GM19238 (cell line): ENCODE data around the gene TOR1AIP1.
"Not testable (repeated sequence)": the region's sequence is repeated elsewhere in the genome, so short reads cannot be mapped to it uniquely, and the experiment has no call there.

ENCODE experiments used
- DNase-seq: peaks from one replicate; pipeline ENCODE4 v3.0.0; 2011; ENCODE audit warnings: low spot score; ENCODE audit not compliant: insufficient read length

TOR1AIP1 gene

GRCh38 chr1:179882253-179883039, at the start of gene TOR1AIP1:
Gene TOR1AIP1 (plus strand): TSS chr1:179882285. CDS start chr1:179882503, 218 bp downstream.
- DNase-seq = peak; percentile 73

GRCh38 chr1:179836686-179837445, 45.2 kb upstream of the TOR1AIP1 start:
- not testable (repeated sequence) for DNase-seq

GRCh38 chr1:179840107-179840506, 42.0 kb upstream of the TOR1AIP1 start:
- no peak for DNase-seq

- no peak for DNase-seq
Measured at GRCh38 chr1:179848233-179848632, 33.9 kb upstream of the TOR1AIP1 start.

- DNase-seq = no peak
Measured at GRCh38 chr1:179853102-179853501, 29.0 kb upstream of the TOR1AIP1 start.

- DNase-seq = not testable (repeated sequence)
Measured at GRCh38 chr1:179855831-179856230, 26.3 kb upstream of the TOR1AIP1 start.

GRCh38 chr1:179856296-179856695, 25.8 kb upstream of the TOR1AIP1 start:
- no peak for DNase-seq

- DNase-seq = no peak
Measured at GRCh38 chr1:179857009-179857408, 25.1 kb upstream of the TOR1AIP1 start.

GRCh38 chr1:179860652-179861051, 21.4 kb upstream of the TOR1AIP1 start:
- no peak for DNase-seq

- no peak for DNase-seq
Measured at GRCh38 chr1:179865377-179865776, 16.7 kb upstream of the TOR1AIP1 start.

- DNase-seq = no peak
Measured at GRCh38 chr1:179866616-179867015, 15.5 kb upstream of the TOR1AIP1 start.

- DNase-seq = no peak
Measured at GRCh38 chr1:179867493-179868330, 14.4 kb upstream of the TOR1AIP1 start.

GRCh38 chr1:179870870-179871269, 11.2 kb upstream of the TOR1AIP1 start:
- no peak for DNase-seq

- DNase-seq = no peak
Measured at GRCh38 chr1:179871940-179872339, 10.1 kb upstream of the TOR1AIP1 start.

- DNase-seq = no peak
Measured at GRCh38 chr1:179872558-179872957, 9.5 kb upstream of the TOR1AIP1 start.

GRCh38 chr1:179873438-179873851, 8.6 kb upstream of the TOR1AIP1 start:
- no peak for DNase-seq

GRCh38 chr1:179875596-179876299, 6.3 kb upstream of the TOR1AIP1 start:
- DNase-seq = no peak

GRCh38 chr1:179876300-179876715, 5.8 kb upstream of the TOR1AIP1 start:
- no peak for DNase-seq

GRCh38 chr1:179877586-179878265, 4.4 kb upstream of the TOR1AIP1 start, which contains the start of gene TOR1AIP2:
Gene TOR1AIP2 (minus strand): TSS chr1:179877803. CDS start chr1:179852665, 25,138 bp downstream.
- peak; percentile 67 for DNase-seq

- DNase-seq = no peak
Measured at GRCh38 chr1:179879797-179880196, 2.3 kb upstream of the TOR1AIP1 start.
